ENCODE results near the gene GLT1D1.

The GLT1D1 gene

DNA sequence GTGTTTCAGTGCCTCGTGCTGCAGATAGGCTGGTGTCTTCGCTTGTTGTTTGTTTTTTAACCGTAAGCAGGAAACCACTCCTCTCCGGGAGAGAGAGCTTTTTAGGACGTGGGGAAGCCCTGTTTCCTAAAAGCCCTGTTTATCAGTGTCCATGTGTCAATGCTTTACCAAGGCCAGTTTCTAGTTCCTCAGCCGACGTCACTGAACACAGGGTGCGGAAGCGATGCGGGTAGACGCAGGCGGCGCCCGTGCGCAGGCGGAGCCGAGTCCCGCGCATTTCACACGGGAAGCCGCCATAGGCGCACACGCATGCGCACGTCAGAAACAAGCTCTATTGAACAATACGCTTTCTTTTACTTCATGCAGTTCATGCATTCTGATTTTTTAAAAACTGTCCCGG, 79.8 kb downstream of the GLT1D1 start:
- ATAC-seq, result no peak
- TF ChIP-seq POU6F1 (CRISPR knock-in tag; IDR thresholded peaks at IDR 0.05; ENCODE audit: borderline replicate concordance, low read depth) (no peak), ZNF8 (CRISPR knock-in tag; IDR thresholded peaks at IDR 0.05) (no peak), ZNF70 (CRISPR knock-in tag; IDR thresholded peaks at IDR 0.05) (no peak), SNAI2 (CRISPR knock-in tag; IDR thresholded peaks at IDR 0.05) (no peak), TCF4 (CRISPR knock-in tag; IDR thresholded peaks at IDR 0.05; ENCODE audit: borderline replicate concordance) (no peak)

DNA sequence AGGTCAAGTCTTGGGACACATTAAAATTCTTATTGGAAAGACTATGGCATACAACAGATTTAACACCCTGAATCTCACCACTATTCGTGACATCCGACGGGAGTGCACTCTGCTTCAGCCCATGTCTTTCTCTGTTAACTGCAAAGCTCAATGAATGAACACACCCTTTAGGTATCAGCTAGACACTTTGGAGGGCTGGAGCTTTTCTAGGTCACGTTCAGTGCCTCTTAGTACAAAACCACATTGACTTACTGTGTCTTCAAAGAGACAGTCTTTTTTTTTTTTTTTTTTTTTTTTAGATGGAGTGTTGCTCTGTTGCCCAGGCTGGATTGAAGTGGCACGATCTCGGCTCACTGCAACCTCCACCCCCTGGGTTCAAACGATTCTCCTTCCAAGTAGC, 80.6 kb downstream of the GLT1D1 start:
- TF ChIP-seq PPARA (CRISPR knock-in tag; IDR thresholded peaks at IDR 0.05; ENCODE audit: borderline replicate concordance), result no peak
- TF ChIP-seq, protein P1, sequence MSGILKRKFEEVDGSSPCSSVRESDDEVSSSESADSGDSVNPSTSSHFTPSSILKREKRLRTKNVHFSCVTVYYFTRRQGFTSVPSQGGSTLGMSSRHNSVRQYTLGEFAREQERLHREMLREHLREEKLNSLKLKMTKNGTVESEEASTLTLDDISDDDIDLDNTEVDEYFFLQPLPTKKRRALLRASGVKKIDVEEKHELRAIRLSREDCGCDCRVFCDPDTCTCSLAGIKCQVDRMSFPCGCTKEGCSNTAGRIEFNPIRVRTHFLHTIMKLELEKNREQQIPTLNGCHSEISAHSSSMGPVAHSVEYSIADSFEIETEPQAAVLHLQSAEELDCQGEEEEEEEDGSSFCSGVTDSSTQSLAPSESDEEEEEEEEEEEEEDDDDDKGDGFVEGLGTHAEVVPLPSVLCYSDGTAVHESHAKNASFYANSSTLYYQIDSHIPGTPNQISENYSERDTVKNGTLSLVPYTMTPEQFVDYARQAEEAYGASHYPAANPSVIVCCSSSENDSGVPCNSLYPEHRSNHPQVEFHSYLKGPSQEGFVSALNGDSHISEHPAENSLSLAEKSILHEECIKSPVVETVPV (CRISPR knock-in tag; IDR thresholded peaks at IDR 0.05), result no peak
- TF ChIP-seq ZNF70 (CRISPR knock-in tag; IDR thresholded peaks at IDR 0.05), result no peak
- no peak for ATAC-seq

DNA sequence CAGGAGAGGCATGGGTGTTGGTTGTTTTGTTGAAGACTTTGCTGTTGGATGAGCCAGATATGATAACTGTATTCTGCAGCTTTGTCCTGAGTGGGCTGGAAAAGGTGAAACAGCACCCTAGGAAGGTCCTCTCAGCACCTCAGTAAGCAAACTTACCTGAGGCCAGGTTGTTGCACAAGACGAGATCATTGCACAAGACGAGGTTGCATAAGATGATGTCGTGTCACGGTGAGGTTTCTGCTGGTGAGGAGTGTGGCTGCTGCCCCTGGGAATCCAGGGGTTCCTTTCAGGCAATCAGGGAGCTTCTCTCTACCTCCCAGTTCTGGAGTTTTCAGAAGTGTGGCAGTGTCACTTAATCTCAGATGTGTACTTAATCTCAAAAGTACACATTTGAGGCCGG, 85.6 kb downstream of the GLT1D1 start:
- ATAC-seq, result no peak
- TF ChIP-seq GLIS3 (CRISPR knock-in tag; IDR thresholded peaks at IDR 0.05), result no peak
- no peak for TF ChIP-seq ZNF8 (CRISPR knock-in tag; IDR thresholded peaks at IDR 0.05)
- TF ChIP-seq TOX (CRISPR knock-in tag; IDR thresholded peaks at IDR 0.05; ENCODE audit: borderline replicate concordance), result no peak
- no peak for TF ChIP-seq ISL1 (CRISPR knock-in tag; IDR thresholded peaks at IDR 0.05)
- TF ChIP-seq POU6F1 (CRISPR knock-in tag; IDR thresholded peaks at IDR 0.05; ENCODE audit: borderline replicate concordance, low read depth), result no peak
- TF ChIP-seq BACH2 (CRISPR knock-in tag; IDR thresholded peaks at IDR 0.05; ENCODE audit: borderline replicate concordance), result no peak
- TF ChIP-seq, protein P2, sequence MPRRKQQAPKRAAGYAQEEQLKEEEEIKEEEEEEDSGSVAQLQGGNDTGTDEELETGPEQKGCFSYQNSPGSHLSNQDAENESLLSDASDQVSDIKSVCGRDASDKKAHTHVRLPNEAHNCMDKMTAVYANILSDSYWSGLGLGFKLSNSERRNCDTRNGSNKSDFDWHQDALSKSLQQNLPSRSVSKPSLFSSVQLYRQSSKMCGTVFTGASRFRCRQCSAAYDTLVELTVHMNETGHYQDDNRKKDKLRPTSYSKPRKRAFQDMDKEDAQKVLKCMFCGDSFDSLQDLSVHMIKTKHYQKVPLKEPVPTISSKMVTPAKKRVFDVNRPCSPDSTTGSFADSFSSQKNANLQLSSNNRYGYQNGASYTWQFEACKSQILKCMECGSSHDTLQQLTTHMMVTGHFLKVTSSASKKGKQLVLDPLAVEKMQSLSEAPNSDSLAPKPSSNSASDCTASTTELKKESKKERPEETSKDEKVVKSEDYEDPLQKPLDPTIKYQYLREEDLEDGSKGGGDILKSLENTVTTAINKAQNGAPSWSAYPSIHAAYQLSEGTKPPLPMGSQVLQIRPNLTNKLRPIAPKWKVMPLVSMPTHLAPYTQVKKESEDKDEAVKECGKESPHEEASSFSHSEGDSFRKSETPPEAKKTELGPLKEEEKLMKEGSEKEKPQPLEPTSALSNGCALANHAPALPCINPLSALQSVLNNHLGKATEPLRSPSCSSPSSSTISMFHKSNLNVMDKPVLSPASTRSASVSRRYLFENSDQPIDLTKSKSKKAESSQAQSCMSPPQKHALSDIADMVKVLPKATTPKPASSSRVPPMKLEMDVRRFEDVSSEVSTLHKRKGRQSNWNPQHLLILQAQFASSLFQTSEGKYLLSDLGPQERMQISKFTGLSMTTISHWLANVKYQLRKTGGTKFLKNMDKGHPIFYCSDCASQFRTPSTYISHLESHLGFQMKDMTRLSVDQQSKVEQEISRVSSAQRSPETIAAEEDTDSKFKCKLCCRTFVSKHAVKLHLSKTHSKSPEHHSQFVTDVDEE (CRISPR knock-in tag; IDR thresholded peaks at IDR 0.05), result no peak
- no peak for TF ChIP-seq ZNF565 (CRISPR knock-in tag; conservative IDR thresholded peaks at IDR 0.05; ENCODE audit: low read depth)
- TF ChIP-seq CSDC2 (CRISPR knock-in tag; IDR thresholded peaks at IDR 0.05), result no peak
- no peak for TF ChIP-seq ZFP30 (CRISPR knock-in tag; IDR thresholded peaks at IDR 0.05)
- TF ChIP-seq PPARA (CRISPR knock-in tag; IDR thresholded peaks at IDR 0.05; ENCODE audit: borderline replicate concordance), result no peak
- no peak for TF ChIP-seq ARNTL (CRISPR knock-in tag; IDR thresholded peaks at IDR 0.05; ENCODE audit: borderline replicate concordance, low read depth)
- TF ChIP-seq RARB (CRISPR knock-in tag; IDR thresholded peaks at IDR 0.05), result no peak
- no peak for TF ChIP-seq OSR1 (CRISPR knock-in tag; IDR thresholded peaks at IDR 0.05)
- no peak for TF ChIP-seq ZFP3 (CRISPR knock-in tag; IDR thresholded peaks at IDR 0.05)
- TF ChIP-seq, protein P3, sequence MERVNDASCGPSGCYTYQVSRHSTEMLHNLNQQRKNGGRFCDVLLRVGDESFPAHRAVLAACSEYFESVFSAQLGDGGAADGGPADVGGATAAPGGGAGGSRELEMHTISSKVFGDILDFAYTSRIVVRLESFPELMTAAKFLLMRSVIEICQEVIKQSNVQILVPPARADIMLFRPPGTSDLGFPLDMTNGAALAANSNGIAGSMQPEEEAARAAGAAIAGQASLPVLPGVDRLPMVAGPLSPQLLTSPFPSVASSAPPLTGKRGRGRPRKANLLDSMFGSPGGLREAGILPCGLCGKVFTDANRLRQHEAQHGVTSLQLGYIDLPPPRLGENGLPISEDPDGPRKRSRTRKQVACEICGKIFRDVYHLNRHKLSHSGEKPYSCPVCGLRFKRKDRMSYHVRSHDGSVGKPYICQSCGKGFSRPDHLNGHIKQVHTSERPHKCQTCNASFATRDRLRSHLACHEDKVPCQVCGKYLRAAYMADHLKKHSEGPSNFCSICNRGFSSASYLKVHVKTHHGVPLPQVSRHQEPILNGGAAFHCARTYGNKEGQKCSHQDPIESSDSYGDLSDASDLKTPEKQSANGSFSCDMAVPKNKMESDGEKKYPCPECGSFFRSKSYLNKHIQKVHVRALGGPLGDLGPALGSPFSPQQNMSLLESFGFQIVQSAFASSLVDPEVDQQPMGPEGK (CRISPR knock-in tag; IDR thresholded peaks at IDR 0.05; ENCODE audit: borderline replicate concordance), result no peak
- TF ChIP-seq, protein P1 (CRISPR knock-in tag; IDR thresholded peaks at IDR 0.05), result no peak
